ENCODE data around the gene PTPRN2.
A peak's percentile ranks its signal among the peaks of the same experiment; 100 is the strongest.
"Not testable (repeated sequence)": the region's sequence is repeated elsewhere in the genome, so short reads cannot be mapped to it uniquely, and the experiment has no call there.

The PTPRN2 gene

GRCh38 chr7:158587162-158588084, at the start of gene PTPRN2:
PTPRN2 (minus strand) TSS chr7:158587823.
- Histone ChIP-seq H3K27me3 (ENCODE audit: control insufficient read depth, insufficient read depth, low read length) (peaks cover 9% of the 10 kb centered on the region), H3K9ac (ENCODE audit: low read length) (no peak within 1 kb of the TSS), H3K36me3 (ENCODE audit: control insufficient read depth, insufficient read depth, low read length) (no peaks in the 10 kb centered on the region), H3K4me3 (ENCODE audit: low read length) (peak within 1 kb of the TSS; percentile 32), H3K27ac (ENCODE audit: low read depth, low read length) (no peak within 1 kb of the TSS), H3K4me1 (ENCODE audit: control insufficient read depth, insufficient read depth, low read length) (peaks cover 7% of the 10 kb centered on the region)

- Histone ChIP-seq H3K4me1 (ENCODE audit: control insufficient read depth, insufficient read depth, low read length) (no peaks in the 10 kb centered on the region), H3K9ac (ENCODE audit: low read length) (no peak overlapping the region), H3K36me3 (ENCODE audit: control insufficient read depth, insufficient read depth, low read length) (no peaks in the 10 kb centered on the region), H3K27ac (ENCODE audit: low read depth, low read length) (no peak overlapping the region), H3K27me3 (ENCODE audit: control insufficient read depth, insufficient read depth, low read length) (no peaks in the 10 kb centered on the region), H3K4me3 (ENCODE audit: low read length) (no peak overlapping the region)
These were observed 45.7 kb upstream of the PTPRN2 start for GRCh38 chr7:158633055-158633956.

- no peak overlapping the region for H3K4me3 ChIP-seq (ENCODE audit: low read length)
- H3K36me3 ChIP-seq (ENCODE audit: control insufficient read depth, insufficient read depth, low read length): no peaks in the 10 kb centered on the region
- H3K27me3 ChIP-seq (ENCODE audit: control insufficient read depth, insufficient read depth, low read length): no peaks in the 10 kb centered on the region
- H3K4me1 ChIP-seq (ENCODE audit: control insufficient read depth, insufficient read depth, low read length): no peaks in the 10 kb centered on the region
- H3K9ac ChIP-seq (ENCODE audit: low read length): no peak overlapping the region
- no peak overlapping the region for H3K27ac ChIP-seq (ENCODE audit: low read depth, low read length)
These were observed 44.1 kb upstream of the PTPRN2 start for GRCh38 chr7:158631574-158632195.

GRCh38 chr7:158626289-158626688, 38.7 kb upstream of the PTPRN2 start:
- H3K4me3 ChIP-seq (ENCODE audit: low read length); H3K36me3 ChIP-seq (ENCODE audit: control insufficient read depth, insufficient read depth, low read length); H3K27ac ChIP-seq (ENCODE audit: low read depth, low read length); H3K4me1 ChIP-seq (ENCODE audit: control insufficient read depth, insufficient read depth, low read length); H3K9ac ChIP-seq (ENCODE audit: low read length); H3K27me3 ChIP-seq (ENCODE audit: control insufficient read depth, insufficient read depth, low read length): not testable (repeated sequence)

- Histone ChIP-seq H3K4me1 (ENCODE audit: control insufficient read depth, insufficient read depth, low read length) (no peaks in the 10 kb centered on the region), H3K9ac (ENCODE audit: low read length) (no peak overlapping the region), H3K27me3 (ENCODE audit: control insufficient read depth, insufficient read depth, low read length) (no peaks in the 10 kb centered on the region), H3K4me3 (ENCODE audit: low read length) (no peak overlapping the region), H3K27ac (ENCODE audit: low read depth, low read length) (no peak overlapping the region), H3K36me3 (ENCODE audit: control insufficient read depth, insufficient read depth, low read length) (no peaks in the 10 kb centered on the region)
These were observed 35.6 kb upstream of the PTPRN2 start for GRCh38 chr7:158623241-158623640.

- Histone ChIP-seq H3K9ac (ENCODE audit: low read length) (no peak overlapping the region), H3K27me3 (ENCODE audit: control insufficient read depth, insufficient read depth, low read length) (no peaks in the 10 kb centered on the region), H3K36me3 (ENCODE audit: control insufficient read depth, insufficient read depth, low read length) (no peaks in the 10 kb centered on the region), H3K27ac (ENCODE audit: low read depth, low read length) (no peak overlapping the region), H3K4me3 (ENCODE audit: low read length) (no peak overlapping the region), H3K4me1 (ENCODE audit: control insufficient read depth, insufficient read depth, low read length) (no peaks in the 10 kb centered on the region)
These were observed 33.3 kb upstream of the PTPRN2 start for GRCh38 chr7:158620839-158621441.

- H3K36me3 ChIP-seq (ENCODE audit: control insufficient read depth, insufficient read depth, low read length): no peaks in the 10 kb centered on the region
- H3K4me1 ChIP-seq (ENCODE audit: control insufficient read depth, insufficient read depth, low read length): no peaks in the 10 kb centered on the region
- H3K27me3 ChIP-seq (ENCODE audit: control insufficient read depth, insufficient read depth, low read length): no peaks in the 10 kb centered on the region
- no peak overlapping the region for H3K9ac ChIP-seq (ENCODE audit: low read length)
- no peak overlapping the region for H3K4me3 ChIP-seq (ENCODE audit: low read length)
- H3K27ac ChIP-seq (ENCODE audit: low read depth, low read length): no peak overlapping the region
These were observed 32.8 kb upstream of the PTPRN2 start for GRCh38 chr7:158620418-158620817.

- Histone ChIP-seq H3K27ac (ENCODE audit: low read depth, low read length) (no peak overlapping the region), H3K4me1 (ENCODE audit: control insufficient read depth, insufficient read depth, low read length) (no peaks in the 10 kb centered on the region), H3K4me3 (ENCODE audit: low read length) (no peak overlapping the region), H3K27me3 (ENCODE audit: control insufficient read depth, insufficient read depth, low read length) (no peaks in the 10 kb centered on the region), H3K9ac (ENCODE audit: low read length) (no peak overlapping the region), H3K36me3 (ENCODE audit: control insufficient read depth, insufficient read depth, low read length) (no peaks in the 10 kb centered on the region)
These were observed 31.1 kb upstream of the PTPRN2 start for GRCh38 chr7:158618745-158619140.

GRCh38 chr7:158617737-158618128, 30.1 kb upstream of the PTPRN2 start:
- no peak overlapping the region for H3K4me3 ChIP-seq (ENCODE audit: low read length)
- no peaks in the 10 kb centered on the region for H3K36me3 ChIP-seq (ENCODE audit: control insufficient read depth, insufficient read depth, low read length)
- no peaks in the 10 kb centered on the region for H3K4me1 ChIP-seq (ENCODE audit: control insufficient read depth, insufficient read depth, low read length)
- H3K27ac ChIP-seq (ENCODE audit: low read depth, low read length): no peak overlapping the region
- no peak overlapping the region for H3K9ac ChIP-seq (ENCODE audit: low read length)
- H3K27me3 ChIP-seq (ENCODE audit: control insufficient read depth, insufficient read depth, low read length): no peaks in the 10 kb centered on the region

GRCh38 chr7:158616050-158616449, 28.4 kb upstream of the PTPRN2 start:
- no peak overlapping the region for H3K9ac ChIP-seq (ENCODE audit: low read length)
- H3K4me3 ChIP-seq (ENCODE audit: low read length): no peak overlapping the region
- H3K27me3 ChIP-seq (ENCODE audit: control insufficient read depth, insufficient read depth, low read length): no peaks in the 10 kb centered on the region
- no peak overlapping the region for H3K27ac ChIP-seq (ENCODE audit: low read depth, low read length)
- no peaks in the 10 kb centered on the region for H3K4me1 ChIP-seq (ENCODE audit: control insufficient read depth, insufficient read depth, low read length)
- H3K36me3 ChIP-seq (ENCODE audit: control insufficient read depth, insufficient read depth, low read length): no peaks in the 10 kb centered on the region

GRCh38 chr7:158614700-158615099, 27.1 kb upstream of the PTPRN2 start:
- H3K9ac ChIP-seq (ENCODE audit: low read length): no peak overlapping the region
- no peak overlapping the region for H3K27ac ChIP-seq (ENCODE audit: low read depth, low read length)
- H3K36me3 ChIP-seq (ENCODE audit: control insufficient read depth, insufficient read depth, low read length): no peaks in the 10 kb centered on the region

GRCh38 chr7:158613481-158613880, 25.9 kb upstream of the PTPRN2 start:
- Histone ChIP-seq H3K27me3 (ENCODE audit: control insufficient read depth, insufficient read depth, low read length) (no peaks in the 10 kb centered on the region), H3K9ac (ENCODE audit: low read length) (no peak overlapping the region), H3K4me3 (ENCODE audit: low read length) (no peak overlapping the region), H3K36me3 (ENCODE audit: control insufficient read depth, insufficient read depth, low read length) (no peaks in the 10 kb centered on the region), H3K27ac (ENCODE audit: low read depth, low read length) (no peak overlapping the region), H3K4me1 (ENCODE audit: control insufficient read depth, insufficient read depth, low read length) (no peaks in the 10 kb centered on the region)

More at GRCh38 chr7:158614700-158615099, 27.1 kb upstream of the PTPRN2 start:
- no peak overlapping the region for H3K4me3 ChIP-seq (ENCODE audit: low read length)
- no peaks in the 10 kb centered on the region for H3K4me1 ChIP-seq (ENCODE audit: control insufficient read depth, insufficient read depth, low read length)
- no peaks in the 10 kb centered on the region for H3K27me3 ChIP-seq (ENCODE audit: control insufficient read depth, insufficient read depth, low read length)
